Measurements from ENCODE around the gene ZFHX2.

The ZFHX2 gene

DNA sequence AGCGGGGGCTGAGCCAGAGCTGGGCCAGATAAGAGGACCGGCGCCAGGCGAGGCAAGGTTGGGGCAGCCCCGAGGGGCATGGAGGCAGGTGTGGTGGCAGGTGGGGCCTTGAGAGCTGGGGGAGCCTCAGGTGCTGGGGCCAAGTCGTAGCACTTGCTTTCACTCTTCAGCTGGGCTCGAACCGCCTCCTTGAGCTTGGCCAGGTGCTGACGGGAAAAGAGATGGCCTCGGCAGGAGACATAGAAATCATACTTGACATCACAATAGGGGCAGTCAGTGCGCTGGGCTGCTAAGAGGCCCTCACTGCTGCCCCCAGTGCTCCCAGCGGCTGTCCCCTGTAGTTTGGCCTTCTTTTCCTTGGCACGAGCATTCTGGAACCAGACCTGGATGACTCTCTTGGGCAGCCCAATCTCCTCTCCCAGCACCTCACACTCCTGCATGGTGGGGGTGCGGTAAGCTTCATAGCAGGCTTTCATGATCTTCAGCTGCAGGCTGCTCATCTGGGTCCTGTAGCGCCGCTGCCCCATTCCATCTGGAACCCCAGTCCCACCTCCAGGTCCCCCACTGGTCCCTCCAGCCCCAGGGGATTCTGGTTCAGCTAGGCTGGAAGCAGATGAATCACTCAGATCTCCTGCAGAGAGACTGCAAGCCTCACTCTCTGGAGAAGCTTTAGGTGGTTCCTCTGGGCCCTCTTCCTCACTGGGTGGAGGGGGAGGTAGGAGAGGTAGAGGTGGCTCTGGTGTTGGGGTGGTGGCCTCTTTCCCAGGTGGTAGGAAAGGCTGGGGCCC, 28.1 kb downstream of the ZFHX2 start:
- no peak for DNase-seq (ENCODE audit: low read depth in 1 of 2, low spot score in 1 of 2)

GRCh38 chr14:23522643-23523198, 28.8 kb downstream of the ZFHX2 start:
- no peak for DNase-seq (ENCODE audit: low read depth in 1 of 2, low spot score in 1 of 2)

DNA sequence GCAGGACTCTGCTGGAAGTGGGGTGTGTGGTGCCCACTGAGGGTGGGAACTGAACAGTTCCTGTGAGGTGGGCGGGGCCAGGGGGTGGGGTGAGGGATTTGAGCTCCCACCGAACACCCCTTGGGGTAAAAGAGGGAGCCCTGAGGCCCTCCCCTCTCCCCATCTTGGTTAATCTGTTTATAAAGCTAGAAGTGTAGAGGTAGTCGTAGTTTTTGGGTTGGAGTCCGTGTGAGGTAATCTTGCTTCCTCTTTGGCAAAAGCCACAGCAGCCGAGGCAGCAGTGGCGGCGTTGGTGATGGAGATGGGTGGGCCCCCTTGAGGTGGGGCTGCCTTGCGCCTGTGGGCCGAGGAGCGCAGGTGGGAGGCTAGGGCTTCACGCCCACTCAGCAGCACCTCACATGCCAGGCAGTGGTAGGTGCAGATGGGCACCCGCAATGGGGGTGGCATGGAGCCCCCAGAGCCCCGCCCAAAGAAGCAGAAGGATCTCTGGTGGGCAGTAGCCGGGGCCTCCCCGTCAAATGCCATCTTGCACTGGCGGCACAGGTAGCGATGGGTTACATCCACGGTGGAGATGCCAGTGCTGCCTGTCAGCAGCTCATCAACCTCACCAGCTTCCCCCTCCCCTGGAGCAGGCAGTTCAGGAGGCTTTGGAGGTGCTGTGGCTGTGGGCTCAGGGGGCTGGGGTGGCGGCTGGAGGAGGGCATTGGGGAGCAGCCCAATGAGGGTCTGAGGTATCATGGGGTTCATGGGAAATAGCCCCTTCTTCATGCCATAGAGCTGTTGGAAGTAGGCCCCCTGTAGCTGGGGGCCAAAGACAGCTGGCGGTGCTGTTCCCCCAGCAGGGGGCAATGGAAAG, 29.6 kb downstream of the ZFHX2 start:
- DNase-seq (ENCODE audit: low read depth in 1 of 2, low spot score in 1 of 2) = no peak

DNA sequence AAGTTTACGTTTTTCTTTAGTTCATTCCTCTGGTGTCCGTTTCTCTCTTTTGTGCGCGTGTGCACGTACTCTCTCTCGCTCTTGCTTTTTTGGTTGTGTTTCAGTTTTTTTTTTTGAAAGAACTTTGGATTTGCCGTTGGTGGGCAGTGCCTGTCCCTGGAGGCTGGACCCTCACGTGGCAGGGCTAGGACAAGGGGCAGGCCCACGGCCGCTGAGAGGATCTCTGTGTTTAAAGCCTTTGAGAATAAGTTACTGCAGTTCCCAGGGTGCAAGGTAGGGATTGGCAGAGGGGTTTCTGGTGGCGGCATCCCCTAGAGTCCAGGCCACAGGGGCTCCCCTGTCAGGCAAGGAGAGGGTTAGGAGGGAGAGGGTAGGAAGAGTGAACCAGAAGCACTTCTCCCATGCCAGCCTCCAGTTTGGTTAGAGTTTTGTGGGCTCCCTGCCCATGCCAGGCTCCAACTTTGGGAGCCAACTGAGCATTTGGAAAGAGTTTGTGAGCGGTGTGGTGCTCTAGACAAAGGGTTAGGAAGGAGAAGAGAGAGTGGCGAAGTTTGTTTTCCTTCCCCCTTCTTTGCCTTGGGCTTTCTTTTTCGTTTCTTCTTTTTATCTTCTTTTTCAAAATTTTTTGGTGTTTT, 30.5 kb downstream of the ZFHX2 start:
- DNase-seq (ENCODE audit: low read depth in 1 of 2, low spot score in 1 of 2) = no peak

GRCh38 chr14:23518709-23519108, 32.9 kb downstream of the ZFHX2 start:
- DNase-seq (ENCODE audit: low read depth in 1 of 2, low spot score in 1 of 2) = no peak

DNA sequence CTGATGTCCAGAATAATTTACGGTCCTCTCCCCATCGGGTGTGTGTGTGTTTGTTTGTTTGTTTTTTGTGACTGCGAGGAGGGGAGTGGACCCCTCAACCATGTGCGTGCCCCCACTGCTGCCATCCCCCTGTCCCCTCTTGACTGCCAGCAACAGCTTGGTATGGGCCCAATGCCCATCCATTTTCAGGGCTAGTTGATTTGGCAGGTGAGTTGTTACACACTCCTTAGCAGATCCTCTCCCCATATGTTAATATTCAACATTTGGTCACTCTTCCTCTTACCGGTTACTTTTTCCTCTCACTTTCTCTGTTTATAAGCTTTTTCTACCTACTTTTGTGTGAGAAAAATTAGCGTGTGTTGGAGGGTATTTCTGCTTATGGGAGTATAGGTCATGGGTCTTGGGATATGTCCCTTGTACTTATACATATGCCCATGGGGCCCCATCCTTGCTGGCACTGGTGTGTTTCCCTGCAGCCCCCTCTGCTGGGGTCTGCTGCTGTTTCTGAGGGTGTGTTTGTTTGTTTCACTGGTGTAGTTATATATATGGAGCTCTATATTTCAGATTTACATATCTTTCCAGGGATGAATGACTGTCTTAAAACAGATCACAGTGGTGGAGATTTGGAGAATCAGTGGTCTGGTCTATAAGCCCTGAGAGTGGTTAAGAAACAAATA, 33.8 kb downstream of the ZFHX2 start:
- DNase-seq (ENCODE audit: low read depth in 1 of 2, low spot score in 1 of 2) = no peak

DNA sequence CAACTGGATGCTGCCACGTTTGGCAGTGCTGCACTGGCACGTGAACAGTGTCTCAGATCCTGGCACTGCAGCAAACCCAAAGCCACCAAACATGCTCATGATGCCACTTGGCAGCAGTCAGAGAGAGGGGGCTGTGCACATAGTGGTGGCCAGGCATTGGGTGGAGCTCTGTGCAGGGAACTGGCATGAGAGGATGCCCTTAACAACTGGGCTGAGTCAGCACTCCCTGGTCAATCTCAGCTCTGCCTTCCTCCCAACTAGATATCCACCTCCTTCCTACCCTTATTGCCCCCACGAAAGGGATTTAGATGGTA, 37.0 kb downstream of the ZFHX2 start:
- DNase-seq (ENCODE audit: low read depth in 1 of 2, low spot score in 1 of 2) = no peak

- no peak for DNase-seq (ENCODE audit: low read depth in 1 of 2, low spot score in 1 of 2)
These were observed 37.5 kb downstream of the ZFHX2 start for GRCh38 chr14:23513818-23514643.

- DNase-seq (ENCODE audit: low read depth in 1 of 2, low spot score in 1 of 2) = no peak
These were observed 38.4 kb downstream of the ZFHX2 start for GRCh38 chr14:23513005-23513817.

GRCh38 chr14:23512156-23512555, 39.4 kb downstream of the ZFHX2 start:
- DNase-seq (ENCODE audit: low read depth in 1 of 2, low spot score in 1 of 2) = no peak

- DNase-seq (ENCODE audit: low read depth in 1 of 2, low spot score in 1 of 2) = no peak
These were observed 57.3 kb downstream of the ZFHX2 start for GRCh38 chr14:23494223-23494622.

GRCh38 chr14:23492618-23493272, 58.8 kb downstream of the ZFHX2 start:
- DNase-seq (ENCODE audit: low read depth in 1 of 2, low spot score in 1 of 2) = no peak

- no peak for DNase-seq (ENCODE audit: low read depth in 1 of 2, low spot score in 1 of 2)
These were observed 64.3 kb downstream of the ZFHX2 start for GRCh38 chr14:23487216-23487615.

- DNase-seq (ENCODE audit: low read depth in 1 of 2, low spot score in 1 of 2) = no peak
These were observed 65.5 kb downstream of the ZFHX2 start for GRCh38 chr14:23486036-23486435.

DNA sequence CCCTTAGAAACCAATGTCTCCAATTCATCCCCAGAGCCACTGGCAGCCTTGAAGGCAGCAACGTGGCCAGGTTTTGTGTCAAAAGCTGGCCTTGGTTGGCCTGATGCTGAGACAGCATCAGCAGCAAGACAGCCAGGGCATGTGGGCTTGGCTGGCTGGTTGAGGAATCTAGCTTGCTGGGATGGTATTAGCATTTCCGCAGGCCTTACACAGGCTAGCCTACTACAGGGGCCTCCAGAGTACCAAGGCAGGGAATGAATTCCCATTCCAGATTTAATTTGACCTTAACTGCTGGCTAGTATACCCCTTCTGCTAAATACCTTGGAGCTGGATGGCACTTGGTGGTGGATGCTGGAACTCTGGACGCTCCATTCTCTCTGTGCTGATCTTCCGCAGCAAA, 66.2 kb downstream of the ZFHX2 start:
- no peak for DNase-seq (ENCODE audit: low read depth in 1 of 2, low spot score in 1 of 2)

- no peak for DNase-seq (ENCODE audit: low read depth in 1 of 2, low spot score in 1 of 2)
These were observed 68.2 kb downstream of the ZFHX2 start for GRCh38 chr14:23483236-23483854.

- no peak for DNase-seq (ENCODE audit: low read depth in 1 of 2, low spot score in 1 of 2)
These were observed 68.8 kb downstream of the ZFHX2 start for GRCh38 chr14:23482823-23483148.

DNA sequence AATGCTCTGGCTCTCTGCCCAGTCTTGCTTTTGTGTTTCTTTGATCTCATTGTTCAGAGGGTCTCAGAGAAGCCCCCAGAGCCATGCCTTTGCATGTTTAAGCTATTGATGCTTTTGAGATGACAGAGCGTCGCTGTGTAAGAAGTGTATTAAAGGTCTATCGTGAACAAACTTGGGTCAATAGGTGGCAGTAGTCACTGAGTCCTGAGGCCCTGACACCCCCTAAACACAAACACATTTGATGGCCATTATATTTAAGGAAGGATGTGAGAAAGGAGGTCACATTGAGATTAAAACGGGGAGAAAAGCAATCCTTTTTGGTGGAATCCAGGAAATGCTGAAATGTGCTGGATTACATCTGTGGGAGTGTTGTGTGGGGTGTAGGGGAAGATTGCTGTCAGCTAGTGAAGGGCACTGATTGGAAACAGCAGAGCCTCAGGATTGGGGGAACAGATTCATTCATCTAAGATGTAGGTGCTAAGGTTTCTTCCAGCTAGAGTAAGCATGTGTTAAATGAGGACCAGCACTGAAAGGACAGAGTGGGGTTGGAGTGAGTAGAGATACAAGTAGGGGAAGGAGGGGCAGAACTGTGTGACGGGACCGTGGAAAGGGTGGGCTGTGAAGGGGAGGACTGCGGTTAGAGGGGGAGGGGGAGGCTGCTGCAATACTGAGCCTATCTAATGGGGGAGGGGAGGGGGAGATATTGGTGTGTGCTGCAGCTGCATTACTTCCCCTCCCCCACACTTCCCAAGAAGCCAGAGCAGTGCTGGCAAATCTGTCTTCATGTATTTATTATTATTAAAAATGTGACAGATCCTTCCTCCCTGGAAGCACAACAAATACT, 69.4 kb downstream of the ZFHX2 start:
- no peak for DNase-seq (ENCODE audit: low read depth in 1 of 2, low spot score in 1 of 2)
